A549 (cell line): ENCODE measurements around the gene CLCNKB.
"Not testable (repeated sequence)": the region's sequence is repeated elsewhere in the genome, so short reads cannot be mapped to it uniquely, and the experiment has no call there.

Experiments used
- CTCF ChIP-seq: fragments of >200 bp; sonication (Bioruptor Twin); formaldehyde crosslinking; IDR thresholded peaks from 3 replicates; pipeline ENCODE4 v1.5.1; 2016
- FOSL2 ChIP-seq, 2 experiments: fragments of 450-650 bp in 1 of 2; fragments of >200 bp in 1 of 2; sonication (Bioruptor Twin) in 1 of 2; formaldehyde crosslinking; IDR thresholded peaks; 2 replicates each; pipeline versions ENCODE4 v1.5.0 to v1.6.1; 2016 to 2020; ENCODE audit warnings: mild to moderate bottlenecking in 1 of 2, moderate library complexity in 1 of 2
- KDM5A ChIP-seq: fragments of 200-600 bp; sonication (generic); IDR thresholded peaks from 2 replicates; pipeline ENCODE4 v1.6.1; 2016; ENCODE audit warnings: antibody characterized with exemption, mild to moderate bottlenecking
- NFE2L2 ChIP-seq: fragments of 150-350 bp; conservative IDR thresholded peaks from 2 replicates; pipeline ENCODE4 v1.6.1; 2014; ENCODE audit warnings: low read length
- PBX3 ChIP-seq: IDR thresholded peaks from 2 replicates; pipeline ENCODE4 v1.6.1; 2012
- POLR2A ChIP-seq: IDR thresholded peaks from 2 replicates; pipeline ENCODE4 v1.6.1; 2012; ENCODE audit warnings: mild to moderate bottlenecking, low read length
- POLR2AphosphoS2 ChIP-seq: conservative IDR thresholded peaks from 2 replicates; pipeline ENCODE4 v1.6.1; 2012; ENCODE audit warnings: low read length, improper control_type of control experiment, inconsistent platforms
- REST ChIP-seq: fragments of 200-600 bp; sonication (generic); IDR thresholded peaks from 2 replicates; pipeline ENCODE4 v1.6.1; 2016; ENCODE audit warnings: antibody characterized with exemption, mild to moderate bottlenecking, moderate library complexity
- SREBF2 ChIP-seq: fragments of 450-650 bp; IDR thresholded peaks from 2 replicates; pipeline ENCODE4 v1.6.1; 2014; ENCODE audit warnings: mild to moderate bottlenecking, moderate library complexity

- not testable (repeated sequence) for TF ChIP-seq CTCF; POLR2A; SREBF2; FOSL2 (IDR thresholded peaks at IDR 0.05); FOSL2 (CRISPR knock-in tag; IDR thresholded peaks at IDR 0.05); POLR2AphosphoS2; KDM5A; PBX3; NFE2L2; REST
Measured at GRCh38 chr1:16051949-16052348, 8.4 kb downstream of the CLCNKB start.
